Liver (tissue), 9 donors: ENCODE data around the gene WFDC2. TPM values are rescaled to one million over a fixed set of nuclear protein-coding genes. Genes with fewer than 3 reads are reported as not detected.

ENCODE experiments used
- DNase-seq: peaks from one replicate; pipeline ENCODE4 v3.0.0-alpha.2; 2017; ENCODE audit warnings: low spot score
- H3K27ac ChIP-seq, 2 donors: one replicate each; pipeline ENCODE4 v1.7.0; 2013; ENCODE audit warnings: inconsistent platforms in 2 of 2, low read length in 2 of 2, control low read depth in 1 of 2, low read depth in 1 of 2, mild to moderate bottlenecking in 1 of 2
- H3K27me3 ChIP-seq, 4 donors: one replicate each; pipeline versions ENCODE4 v1.6.1 to v1.7.0; 2013; ENCODE audit warnings: low read length in 3 of 4, inconsistent platforms in 1 of 4, mild to moderate bottlenecking in 1 of 4, moderate library complexity in 1 of 4; ENCODE audit not compliant: control insufficient read depth in 4 of 4, insufficient read depth in 4 of 4
- H3K36me3 ChIP-seq, 4 donors: one replicate each; pipeline versions ENCODE4 v1.6.1 to v1.7.0; 2013; ENCODE audit warnings: low read length in 3 of 4, mild to moderate bottlenecking in 3 of 4, low read depth in 1 of 4, moderate library complexity in 1 of 4; ENCODE audit not compliant: control insufficient read depth in 4 of 4, insufficient read depth in 3 of 4
- H3K4me1 ChIP-seq, 4 donors: one replicate each; pipeline versions ENCODE4 v1.6.1 to v1.7.0; 2013; ENCODE audit warnings: low read length in 3 of 4, mild to moderate bottlenecking in 3 of 4, moderate library complexity in 1 of 4; ENCODE audit not compliant: control insufficient read depth in 4 of 4, insufficient read depth in 4 of 4
- H3K4me3 ChIP-seq, 3 donors: one replicate each; pipeline versions ENCODE4 v1.6.1 to v1.7.0; 2013; ENCODE audit warnings: low read length in 3 of 3, control low read depth in 1 of 3, low read depth in 1 of 3, mild to moderate bottlenecking in 1 of 3
- H3K9ac ChIP-seq, 2 donors: one replicate each; pipeline ENCODE4 v1.7.0; 2013; ENCODE audit warnings: low read length in 2 of 2, mild to moderate bottlenecking in 2 of 2, moderate library complexity in 2 of 2, control low read depth in 1 of 2, low read depth in 1 of 2
- H3K9me3 ChIP-seq, 4 donors: one replicate each; pipeline versions ENCODE4 v1.6.1 to v1.7.0; 2013; ENCODE audit warnings: low read length in 3 of 4; ENCODE audit not compliant: control insufficient read depth in 4 of 4
- EGR1 ChIP-seq, 2 donors: IDR thresholded peaks; 2 replicates each; pipeline ENCODE4 v1.6.1; 2016 to 2018; ENCODE audit warnings: antibody characterized with exemption in 2 of 2, low read depth in 2 of 2
- FOXA1 ChIP-seq: IDR thresholded peaks from 2 replicates; pipeline ENCODE4 v1.6.1; 2016; ENCODE audit warnings: antibody characterized with exemption
- FOXA2 ChIP-seq: IDR thresholded peaks from 2 replicates; pipeline ENCODE4 v1.6.1; 2016; ENCODE audit warnings: antibody characterized with exemption
- GABPA ChIP-seq, 2 donors: IDR thresholded peaks in 1 of 2; conservative IDR thresholded peaks in 1 of 2; 2 replicates each; pipeline ENCODE4 v1.6.1; 2016; ENCODE audit warnings: antibody characterized with exemption in 2 of 2, mild to moderate bottlenecking in 1 of 2, moderate library complexity in 1 of 2
- HNF4A ChIP-seq, 2 donors: conservative IDR thresholded peaks; 2 replicates each; pipeline ENCODE4 v1.6.1; 2016; ENCODE audit warnings: antibody characterized with exemption in 2 of 2, mild to moderate bottlenecking in 2 of 2
- HNF4G ChIP-seq: IDR thresholded peaks from 2 replicates; pipeline ENCODE4 v1.6.1; 2016; ENCODE audit warnings: antibody characterized with exemption
- JUND ChIP-seq, 2 donors: IDR thresholded peaks; 2 replicates each; pipeline ENCODE4 v1.6.1; 2016; ENCODE audit warnings: antibody characterized with exemption in 2 of 2
- NR2F2 ChIP-seq: IDR thresholded peaks from 2 replicates; pipeline ENCODE4 v1.6.1; 2016; ENCODE audit warnings: antibody characterized with exemption
- RAD21 ChIP-seq, 2 donors: IDR thresholded peaks; 2 replicates each; pipeline ENCODE4 v1.6.1; 2016; ENCODE audit warnings: antibody characterized with exemption in 2 of 2, mild to moderate bottlenecking in 2 of 2
- RXRA ChIP-seq, 2 donors: IDR thresholded peaks; 2 replicates each; pipeline ENCODE4 v1.6.1; 2017 to 2018; ENCODE audit warnings: antibody characterized with exemption in 2 of 2, mild to moderate bottlenecking in 1 of 2
- SP1 ChIP-seq: IDR thresholded peaks from 2 replicates; pipeline ENCODE4 v1.6.1; 2018; ENCODE audit warnings: antibody characterized with exemption, mild to moderate bottlenecking
- TAF1 ChIP-seq: conservative IDR thresholded peaks from 2 replicates; pipeline ENCODE4 v1.6.1; 2016; ENCODE audit warnings: antibody characterized with exemption, mild to moderate bottlenecking
- YY1 ChIP-seq: IDR thresholded peaks from 2 replicates; pipeline ENCODE4 v1.6.1; 2016; ENCODE audit warnings: antibody characterized with exemption, mild to moderate bottlenecking
- WGBS: extraction: QIAGEN DNeasy Blood & Tissue Kit; methylation state at CpG from one replicate; pipeline ENCODE4 v1.1.7; 2013; 5-methylcytosine and 5-hydroxymethylcytosine counted together
- polyA plus RNA-seq, 2 donors: library from polyadenylated mRNA; stranded (reverse) in 1 of 2; unstranded in 1 of 2; fragments of 200-250 nt in 1 of 2; fragments of >200 nt in 1 of 2; fragmentation: Nextera tagmentation in 1 of 2; extraction: Ambion mirVana in 1 of 2; gene quantifications; one replicate each; pipeline versions ENCODE4 v1.2.1 to v1.2.3, GENCODE V29; 2013 to 2015
- total RNA-seq, 2 donors: library from RNA; depleted of rRNA; stranded (reverse); fragments of >200 nt; gene quantifications; one replicate each; pipeline ENCODE4 v1.2.3, GENCODE V29; 2014
- TF ChIP-seq, protein P1 (sequence below): IDR thresholded peaks from 2 replicates; pipeline ENCODE4 v1.6.1; 2016; ENCODE audit warnings: antibody characterized with exemption
- TF ChIP-seq, protein P2 (sequence below): IDR thresholded peaks from 2 replicates; pipeline ENCODE4 v1.6.1; 2016; ENCODE audit warnings: antibody characterized with exemption, mild to moderate bottlenecking
- TF ChIP-seq, protein P3 (sequence below): IDR thresholded peaks from 2 replicates; pipeline ENCODE4 v1.6.1; 2016; ENCODE audit warnings: antibody characterized with exemption
- TF ChIP-seq, protein P4 (sequence below): fragments of 150-350 bp; IDR thresholded peaks from 2 replicates; pipeline ENCODE4 v1.5.1; 2017; ENCODE audit warnings: improper control_type of control experiment, low read depth, low read length; ENCODE audit not compliant: missing input control
- TF ChIP-seq, protein P5 (sequence below): IDR thresholded peaks from 2 replicates; pipeline ENCODE4 v1.6.1; 2016; ENCODE audit warnings: antibody characterized with exemption
- donor health status: healthy.
- donor health status: healthy.
- donor health status: healthy.
- donor health status: healthy.
- donor health status: healthy.

WFDC2 gene
- total and polyA plus RNA-seq, 4 donors, result 1.3 to 1.8 TPM; not detected in 2

DNA sequence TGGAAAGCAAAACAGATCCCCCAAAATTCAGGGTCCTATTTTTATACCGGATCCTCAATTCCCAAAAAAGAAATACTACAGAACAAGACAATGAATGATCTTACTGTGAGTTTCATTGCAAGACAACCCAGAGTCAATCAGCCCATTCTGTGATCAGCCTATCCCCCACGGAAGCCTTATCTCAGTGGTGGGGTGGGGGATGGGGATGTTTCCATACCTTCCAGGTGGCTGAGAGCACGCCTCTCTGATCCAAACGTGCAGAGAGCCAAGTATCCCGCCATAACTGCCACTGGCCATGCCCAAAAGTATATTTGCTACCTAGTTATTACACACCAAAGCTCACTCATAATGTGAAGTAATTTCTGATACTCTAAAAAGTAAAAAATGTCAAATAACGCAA, 15.1 kb downstream of the WFDC2 start:
- Histone ChIP-seq H3K36me3 (no peaks in the 10 kb centered on the region), H3K4me3 (no peak overlapping the region), H3K9ac (no peak overlapping the region), H3K27ac (no peak overlapping the region), H3K4me1 (peaks cover 0 to 4% (median 2%) of the 10 kb centered on the region in 4 donors), H3K27me3 (peaks cover 0 to 3% (median 0%) of the 10 kb centered on the region in 4 donors), H3K9me3 (no peaks in the 10 kb centered on the region)
- DNase-seq, result no peak
- 50% methylated on average over 6 of the region's 6 CpGs for WGBS
- TF ChIP-seq, protein P1, sequence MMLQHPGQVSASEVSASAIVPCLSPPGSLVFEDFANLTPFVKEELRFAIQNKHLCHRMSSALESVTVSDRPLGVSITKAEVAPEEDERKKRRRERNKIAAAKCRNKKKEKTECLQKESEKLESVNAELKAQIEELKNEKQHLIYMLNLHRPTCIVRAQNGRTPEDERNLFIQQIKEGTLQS, result no peak
- TF ChIP-seq, protein P2, sequence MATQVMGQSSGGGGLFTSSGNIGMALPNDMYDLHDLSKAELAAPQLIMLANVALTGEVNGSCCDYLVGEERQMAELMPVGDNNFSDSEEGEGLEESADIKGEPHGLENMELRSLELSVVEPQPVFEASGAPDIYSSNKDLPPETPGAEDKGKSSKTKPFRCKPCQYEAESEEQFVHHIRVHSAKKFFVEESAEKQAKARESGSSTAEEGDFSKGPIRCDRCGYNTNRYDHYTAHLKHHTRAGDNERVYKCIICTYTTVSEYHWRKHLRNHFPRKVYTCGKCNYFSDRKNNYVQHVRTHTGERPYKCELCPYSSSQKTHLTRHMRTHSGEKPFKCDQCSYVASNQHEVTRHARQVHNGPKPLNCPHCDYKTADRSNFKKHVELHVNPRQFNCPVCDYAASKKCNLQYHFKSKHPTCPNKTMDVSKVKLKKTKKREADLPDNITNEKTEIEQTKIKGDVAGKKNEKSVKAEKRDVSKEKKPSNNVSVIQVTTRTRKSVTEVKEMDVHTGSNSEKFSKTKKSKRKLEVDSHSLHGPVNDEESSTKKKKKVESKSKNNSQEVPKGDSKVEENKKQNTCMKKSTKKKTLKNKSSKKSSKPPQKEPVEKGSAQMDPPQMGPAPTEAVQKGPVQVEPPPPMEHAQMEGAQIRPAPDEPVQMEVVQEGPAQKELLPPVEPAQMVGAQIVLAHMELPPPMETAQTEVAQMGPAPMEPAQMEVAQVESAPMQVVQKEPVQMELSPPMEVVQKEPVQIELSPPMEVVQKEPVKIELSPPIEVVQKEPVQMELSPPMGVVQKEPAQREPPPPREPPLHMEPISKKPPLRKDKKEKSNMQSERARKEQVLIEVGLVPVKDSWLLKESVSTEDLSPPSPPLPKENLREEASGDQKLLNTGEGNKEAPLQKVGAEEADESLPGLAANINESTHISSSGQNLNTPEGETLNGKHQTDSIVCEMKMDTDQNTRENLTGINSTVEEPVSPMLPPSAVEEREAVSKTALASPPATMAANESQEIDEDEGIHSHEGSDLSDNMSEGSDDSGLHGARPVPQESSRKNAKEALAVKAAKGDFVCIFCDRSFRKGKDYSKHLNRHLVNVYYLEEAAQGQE, result no peak
- TF ChIP-seq, protein P3, sequence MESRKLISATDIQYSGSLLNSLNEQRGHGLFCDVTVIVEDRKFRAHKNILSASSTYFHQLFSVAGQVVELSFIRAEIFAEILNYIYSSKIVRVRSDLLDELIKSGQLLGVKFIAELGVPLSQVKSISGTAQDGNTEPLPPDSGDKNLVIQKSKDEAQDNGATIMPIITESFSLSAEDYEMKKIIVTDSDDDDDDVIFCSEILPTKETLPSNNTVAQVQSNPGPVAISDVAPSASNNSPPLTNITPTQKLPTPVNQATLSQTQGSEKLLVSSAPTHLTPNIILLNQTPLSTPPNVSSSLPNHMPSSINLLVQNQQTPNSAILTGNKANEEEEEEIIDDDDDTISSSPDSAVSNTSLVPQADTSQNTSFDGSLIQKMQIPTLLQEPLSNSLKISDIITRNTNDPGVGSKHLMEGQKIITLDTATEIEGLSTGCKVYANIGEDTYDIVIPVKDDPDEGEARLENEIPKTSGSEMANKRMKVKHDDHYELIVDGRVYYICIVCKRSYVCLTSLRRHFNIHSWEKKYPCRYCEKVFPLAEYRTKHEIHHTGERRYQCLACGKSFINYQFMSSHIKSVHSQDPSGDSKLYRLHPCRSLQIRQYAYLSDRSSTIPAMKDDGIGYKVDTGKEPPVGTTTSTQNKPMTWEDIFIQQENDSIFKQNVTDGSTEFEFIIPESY, result no peak
- TF ChIP-seq NR2F2 (no peak), SP1 (no peak), FOXA1 (no peak), RXRA (IDR thresholded peaks at IDR 0.05) (no peak), HNF4A (conservative IDR thresholded peaks at IDR 0.05) (no peak), YY1 (no peak), HNF4G (no peak), RAD21 (IDR thresholded peaks at IDR 0.05) (no peak), GABPA (IDR thresholded peaks at IDR 0.05 in 1 of 2, conservative IDR thresholded peaks at IDR 0.05 in 1 of 2) (no peak), FOXA2 (no peak), TAF1 (no peak), JUND (IDR thresholded peaks at IDR 0.05) (no peak), EGR1 (IDR thresholded peaks at IDR 0.05; ENCODE audit: low read depth in 2 of 2) (no peak)
- TF ChIP-seq, protein P4, sequence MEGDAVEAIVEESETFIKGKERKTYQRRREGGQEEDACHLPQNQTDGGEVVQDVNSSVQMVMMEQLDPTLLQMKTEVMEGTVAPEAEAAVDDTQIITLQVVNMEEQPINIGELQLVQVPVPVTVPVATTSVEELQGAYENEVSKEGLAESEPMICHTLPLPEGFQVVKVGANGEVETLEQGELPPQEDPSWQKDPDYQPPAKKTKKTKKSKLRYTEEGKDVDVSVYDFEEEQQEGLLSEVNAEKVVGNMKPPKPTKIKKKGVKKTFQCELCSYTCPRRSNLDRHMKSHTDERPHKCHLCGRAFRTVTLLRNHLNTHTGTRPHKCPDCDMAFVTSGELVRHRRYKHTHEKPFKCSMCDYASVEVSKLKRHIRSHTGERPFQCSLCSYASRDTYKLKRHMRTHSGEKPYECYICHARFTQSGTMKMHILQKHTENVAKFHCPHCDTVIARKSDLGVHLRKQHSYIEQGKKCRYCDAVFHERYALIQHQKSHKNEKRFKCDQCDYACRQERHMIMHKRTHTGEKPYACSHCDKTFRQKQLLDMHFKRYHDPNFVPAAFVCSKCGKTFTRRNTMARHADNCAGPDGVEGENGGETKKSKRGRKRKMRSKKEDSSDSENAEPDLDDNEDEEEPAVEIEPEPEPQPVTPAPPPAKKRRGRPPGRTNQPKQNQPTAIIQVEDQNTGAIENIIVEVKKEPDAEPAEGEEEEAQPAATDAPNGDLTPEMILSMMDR, result no peak
- TF ChIP-seq, protein P5, sequence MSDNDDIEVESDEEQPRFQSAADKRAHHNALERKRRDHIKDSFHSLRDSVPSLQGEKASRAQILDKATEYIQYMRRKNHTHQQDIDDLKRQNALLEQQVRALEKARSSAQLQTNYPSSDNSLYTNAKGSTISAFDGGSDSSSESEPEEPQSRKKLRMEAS, result no peak
